ENCODE results near the gene CNTN4.

CNTN4 gene

DNA sequence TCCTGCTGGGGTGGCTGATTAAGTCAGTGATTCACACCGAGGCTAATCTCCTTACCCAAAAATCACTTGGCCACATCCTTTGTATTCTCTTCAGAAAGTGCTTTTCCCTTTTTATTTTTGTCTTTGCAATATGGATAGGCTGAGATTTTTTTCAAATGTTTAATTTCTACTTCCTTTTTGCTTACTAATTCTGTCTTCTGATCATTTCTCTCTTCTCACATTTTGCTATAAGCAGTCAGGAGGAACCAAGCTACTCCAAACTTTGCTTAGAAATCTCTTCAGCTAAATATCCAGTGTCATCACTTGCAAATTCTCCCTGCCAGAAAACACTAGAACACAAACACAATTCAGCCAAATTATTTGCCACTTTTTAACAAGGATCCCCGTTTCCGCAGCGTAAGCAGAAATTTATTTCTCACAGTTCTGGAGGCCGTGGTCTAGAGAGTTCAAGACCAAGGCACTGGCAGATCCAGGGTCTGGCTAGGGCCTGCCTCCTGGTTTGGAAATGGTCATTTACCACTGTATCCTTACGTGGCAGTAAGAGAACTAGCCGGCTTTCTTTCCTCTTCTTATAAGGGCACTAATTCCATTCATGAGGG lies 906.6 kb downstream of the CNTN4 start:
- DNase-seq (ENCODE audit: low read depth in 1 of 2, low spot score in 1 of 2), result no peak
- Histone ChIP-seq H3K27me3 (ENCODE audit: insufficient read depth, poor library complexity, severe bottlenecking) (no peaks in the 10 kb centered on the region), H3K27ac (replicated peaks) (no peak overlapping the region), H3K4me3 (replicated peaks; ENCODE audit: insufficient read depth, low read length) (no peak overlapping the region)
- TF ChIP-seq POLR2AphosphoS5 (IDR thresholded peaks at IDR 0.05; ENCODE audit: low read depth), result no peak
- TF ChIP-seq, protein P1, sequence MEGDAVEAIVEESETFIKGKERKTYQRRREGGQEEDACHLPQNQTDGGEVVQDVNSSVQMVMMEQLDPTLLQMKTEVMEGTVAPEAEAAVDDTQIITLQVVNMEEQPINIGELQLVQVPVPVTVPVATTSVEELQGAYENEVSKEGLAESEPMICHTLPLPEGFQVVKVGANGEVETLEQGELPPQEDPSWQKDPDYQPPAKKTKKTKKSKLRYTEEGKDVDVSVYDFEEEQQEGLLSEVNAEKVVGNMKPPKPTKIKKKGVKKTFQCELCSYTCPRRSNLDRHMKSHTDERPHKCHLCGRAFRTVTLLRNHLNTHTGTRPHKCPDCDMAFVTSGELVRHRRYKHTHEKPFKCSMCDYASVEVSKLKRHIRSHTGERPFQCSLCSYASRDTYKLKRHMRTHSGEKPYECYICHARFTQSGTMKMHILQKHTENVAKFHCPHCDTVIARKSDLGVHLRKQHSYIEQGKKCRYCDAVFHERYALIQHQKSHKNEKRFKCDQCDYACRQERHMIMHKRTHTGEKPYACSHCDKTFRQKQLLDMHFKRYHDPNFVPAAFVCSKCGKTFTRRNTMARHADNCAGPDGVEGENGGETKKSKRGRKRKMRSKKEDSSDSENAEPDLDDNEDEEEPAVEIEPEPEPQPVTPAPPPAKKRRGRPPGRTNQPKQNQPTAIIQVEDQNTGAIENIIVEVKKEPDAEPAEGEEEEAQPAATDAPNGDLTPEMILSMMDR (IDR thresholded peaks at IDR 0.05; ENCODE audit: insufficient read depth, low read length), result no peak
- TF ChIP-seq, protein P2, sequence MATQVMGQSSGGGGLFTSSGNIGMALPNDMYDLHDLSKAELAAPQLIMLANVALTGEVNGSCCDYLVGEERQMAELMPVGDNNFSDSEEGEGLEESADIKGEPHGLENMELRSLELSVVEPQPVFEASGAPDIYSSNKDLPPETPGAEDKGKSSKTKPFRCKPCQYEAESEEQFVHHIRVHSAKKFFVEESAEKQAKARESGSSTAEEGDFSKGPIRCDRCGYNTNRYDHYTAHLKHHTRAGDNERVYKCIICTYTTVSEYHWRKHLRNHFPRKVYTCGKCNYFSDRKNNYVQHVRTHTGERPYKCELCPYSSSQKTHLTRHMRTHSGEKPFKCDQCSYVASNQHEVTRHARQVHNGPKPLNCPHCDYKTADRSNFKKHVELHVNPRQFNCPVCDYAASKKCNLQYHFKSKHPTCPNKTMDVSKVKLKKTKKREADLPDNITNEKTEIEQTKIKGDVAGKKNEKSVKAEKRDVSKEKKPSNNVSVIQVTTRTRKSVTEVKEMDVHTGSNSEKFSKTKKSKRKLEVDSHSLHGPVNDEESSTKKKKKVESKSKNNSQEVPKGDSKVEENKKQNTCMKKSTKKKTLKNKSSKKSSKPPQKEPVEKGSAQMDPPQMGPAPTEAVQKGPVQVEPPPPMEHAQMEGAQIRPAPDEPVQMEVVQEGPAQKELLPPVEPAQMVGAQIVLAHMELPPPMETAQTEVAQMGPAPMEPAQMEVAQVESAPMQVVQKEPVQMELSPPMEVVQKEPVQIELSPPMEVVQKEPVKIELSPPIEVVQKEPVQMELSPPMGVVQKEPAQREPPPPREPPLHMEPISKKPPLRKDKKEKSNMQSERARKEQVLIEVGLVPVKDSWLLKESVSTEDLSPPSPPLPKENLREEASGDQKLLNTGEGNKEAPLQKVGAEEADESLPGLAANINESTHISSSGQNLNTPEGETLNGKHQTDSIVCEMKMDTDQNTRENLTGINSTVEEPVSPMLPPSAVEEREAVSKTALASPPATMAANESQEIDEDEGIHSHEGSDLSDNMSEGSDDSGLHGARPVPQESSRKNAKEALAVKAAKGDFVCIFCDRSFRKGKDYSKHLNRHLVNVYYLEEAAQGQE (IDR thresholded peaks at IDR 0.05; ENCODE audit: insufficient replicate concordance, low read depth), result no peak
- TF ChIP-seq SPI1 (IDR thresholded peaks at IDR 0.05; ENCODE audit: borderline replicate concordance, low read depth), result no peak
- no peak for TF ChIP-seq GABPA (IDR thresholded peaks at IDR 0.05; ENCODE audit: low read depth)

DNA sequence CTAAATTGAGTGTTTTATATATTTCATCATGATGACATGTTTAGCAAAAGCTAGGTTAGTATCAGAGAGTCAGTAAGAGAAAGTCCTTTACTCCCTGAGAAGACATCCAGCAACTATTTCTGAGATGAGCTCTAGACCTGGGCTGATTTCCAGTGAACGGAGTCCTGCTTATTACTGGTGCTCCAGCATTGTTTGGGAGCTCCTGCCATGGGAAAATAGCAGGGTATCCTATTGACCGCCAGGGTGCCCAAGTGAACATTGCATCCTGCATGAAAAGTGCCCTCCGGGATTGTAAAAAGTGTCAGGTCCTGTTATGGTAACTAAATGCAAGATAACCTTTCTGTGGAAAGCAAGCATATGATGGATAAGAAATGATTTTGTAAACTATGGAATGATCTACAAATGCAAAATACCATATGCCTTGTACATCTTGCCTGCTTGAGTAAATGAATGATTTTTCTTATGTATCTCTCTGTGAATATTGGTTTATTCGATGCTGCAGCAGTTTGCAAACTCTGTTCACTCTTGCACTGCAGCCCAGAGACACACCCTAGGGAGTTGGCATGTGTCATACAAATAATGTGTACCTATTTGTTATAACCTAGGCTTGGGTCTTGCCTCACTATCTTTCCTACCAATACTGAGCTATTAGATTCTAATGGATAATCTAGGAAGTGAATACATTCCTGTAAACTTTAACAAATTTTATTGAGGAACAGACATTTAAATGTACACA lies 914.8 kb downstream of the CNTN4 start:
- no peak for DNase-seq (ENCODE audit: low read depth in 1 of 2, low spot score in 1 of 2)
- H3K27ac ChIP-seq (replicated peaks), result no peak overlapping the region
- no peak overlapping the region for H3K4me3 ChIP-seq (replicated peaks; ENCODE audit: insufficient read depth, low read length)

More for the DNA sequence above, 914.8 kb downstream of the CNTN4 start:
- TF ChIP-seq POLR2AphosphoS5 (IDR thresholded peaks at IDR 0.05; ENCODE audit: low read depth) (no peak), SPI1 (IDR thresholded peaks at IDR 0.05; ENCODE audit: borderline replicate concordance, low read depth) (no peak), GABPA (IDR thresholded peaks at IDR 0.05; ENCODE audit: low read depth) (no peak)
- TF ChIP-seq, protein P1 (IDR thresholded peaks at IDR 0.05; ENCODE audit: insufficient read depth, low read length), result no peak
- TF ChIP-seq, protein P2 (IDR thresholded peaks at IDR 0.05; ENCODE audit: insufficient replicate concordance, low read depth), result no peak
- H3K27me3 ChIP-seq (ENCODE audit: insufficient read depth, poor library complexity, severe bottlenecking), result no peaks in the 10 kb centered on the region
